Measurements from ENCODE around the gene GNAT2. TPM values are rescaled to one million over a fixed set of nuclear protein-coding genes. Genes with fewer than 3 reads are reported as not detected.

Gene GNAT2
- total RNA-seq, 1 experiment from 2014 or later = 0.20 TPM

DNA sequence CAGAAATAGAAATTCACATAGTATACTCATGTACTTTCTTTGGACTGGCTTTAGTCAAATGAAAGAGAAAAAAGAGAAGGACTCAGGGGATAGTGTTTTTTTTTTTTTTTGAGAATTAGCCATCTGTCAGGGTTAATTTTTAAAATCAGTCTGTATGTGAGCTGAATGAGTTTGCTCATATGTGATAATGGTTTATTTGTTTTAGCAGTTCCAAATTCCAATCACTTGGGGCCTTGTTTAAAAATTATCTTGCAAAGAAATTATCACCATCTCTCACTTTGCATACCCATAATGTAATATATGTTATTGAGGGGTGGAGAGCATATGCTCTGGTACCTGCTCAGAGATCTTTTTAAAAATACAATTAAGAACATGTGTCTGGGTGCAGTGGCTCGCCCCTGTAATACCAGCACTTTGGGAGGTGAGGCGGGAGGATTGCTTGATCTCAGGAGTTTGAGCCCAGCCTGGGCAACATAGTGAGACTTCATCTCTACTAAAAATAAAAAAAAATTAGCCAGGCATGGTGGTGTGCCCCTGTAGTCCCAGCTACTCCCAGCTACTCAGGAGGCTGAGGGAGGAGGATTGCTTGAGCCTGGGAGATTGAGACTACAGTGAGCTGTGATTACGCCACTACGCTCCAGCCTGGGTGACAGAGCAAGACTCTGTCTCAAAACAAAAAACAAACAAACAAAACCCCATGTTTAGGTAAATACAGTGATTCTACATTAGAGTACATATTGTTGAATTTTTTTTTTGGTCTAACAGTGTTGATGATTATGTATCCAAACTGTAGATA is 51.3 kb downstream of the GNAT2 start:
- no peak overlapping the region for H3T11ph ChIP-seq (ENCODE audit: low read length)
- H3K4me1 Mint-ChIP-seq = peaks cover 21 to 24% of the 10 kb centered on the region in 2 experiments
- no peak overlapping the region for H4K91ac ChIP-seq (ENCODE audit: insufficient read length, low read depth, low read length)
- H3K79me2 ChIP-seq (ENCODE audit: insufficient read depth, low read length) = peaks cover 11% of the 10 kb centered on the region; the same call in 1 of the 2 replicates
- no peak overlapping the region for H2BK5ac ChIP-seq (ENCODE audit: insufficient read length, low read length)
- no peak overlapping the region for H3K56ac ChIP-seq (ENCODE audit: insufficient read length, low read depth, low read length)
- H2BK12ac ChIP-seq (ENCODE audit: insufficient read length, low read depth, low read length) = no peak overlapping the region
- no peak overlapping the region for H2AK5ac ChIP-seq (ENCODE audit: insufficient read length, low read length)
- H3K27me3 Mint-ChIP-seq (ENCODE audit: low read depth) = no peaks in the 10 kb centered on the region
- no peak overlapping the region for H2BK15ac ChIP-seq (ENCODE audit: low read depth, low read length)
- peaks cover 0 to 2% (median 0%) of the 10 kb centered on the region in 3 experiments; a peak in 1 of 7 replicates for H3K36me3 Mint-ChIP-seq (ENCODE audit: insufficient read depth in 1 of 3, low read depth in 3 of 3)
- no peaks in the 10 kb centered on the region for H3K9me3 Mint-ChIP-seq
- H3K27me3 ChIP-seq (ENCODE audit: insufficient read depth, low read length) = no peaks in the 10 kb centered on the region
- H4K5ac ChIP-seq (ENCODE audit: insufficient read length, low read depth, low read length) = no peak overlapping the region
- H4K8ac ChIP-seq (replicated peaks; ENCODE audit: insufficient read length, low read depth, low read length) = no peak overlapping the region
- peaks cover 4% of the 10 kb centered on the region; the same call in 1 of the 2 replicates for H3K4me1 ChIP-seq (ENCODE audit: insufficient read depth, low read length)
- no peak overlapping the region for H3K23ac ChIP-seq (ENCODE audit: insufficient read length, low read depth, low read length)
- no peak overlapping the region; a peak in 1 of 7 replicates for H3K27ac Mint-ChIP-seq
- DNase-seq = no peak
- no peak overlapping the region for H3K4me2 ChIP-seq (ENCODE audit: insufficient read depth, insufficient read length, low read length)
- no peak overlapping the region for H3K4me3 Mint-ChIP-seq
- TF ChIP-seq, protein P1, sequence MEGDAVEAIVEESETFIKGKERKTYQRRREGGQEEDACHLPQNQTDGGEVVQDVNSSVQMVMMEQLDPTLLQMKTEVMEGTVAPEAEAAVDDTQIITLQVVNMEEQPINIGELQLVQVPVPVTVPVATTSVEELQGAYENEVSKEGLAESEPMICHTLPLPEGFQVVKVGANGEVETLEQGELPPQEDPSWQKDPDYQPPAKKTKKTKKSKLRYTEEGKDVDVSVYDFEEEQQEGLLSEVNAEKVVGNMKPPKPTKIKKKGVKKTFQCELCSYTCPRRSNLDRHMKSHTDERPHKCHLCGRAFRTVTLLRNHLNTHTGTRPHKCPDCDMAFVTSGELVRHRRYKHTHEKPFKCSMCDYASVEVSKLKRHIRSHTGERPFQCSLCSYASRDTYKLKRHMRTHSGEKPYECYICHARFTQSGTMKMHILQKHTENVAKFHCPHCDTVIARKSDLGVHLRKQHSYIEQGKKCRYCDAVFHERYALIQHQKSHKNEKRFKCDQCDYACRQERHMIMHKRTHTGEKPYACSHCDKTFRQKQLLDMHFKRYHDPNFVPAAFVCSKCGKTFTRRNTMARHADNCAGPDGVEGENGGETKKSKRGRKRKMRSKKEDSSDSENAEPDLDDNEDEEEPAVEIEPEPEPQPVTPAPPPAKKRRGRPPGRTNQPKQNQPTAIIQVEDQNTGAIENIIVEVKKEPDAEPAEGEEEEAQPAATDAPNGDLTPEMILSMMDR (conservative IDR thresholded peaks at IDR 0.05) = no peak
- H3K9me3 ChIP-seq (ENCODE audit: control insufficient read depth, low read depth, low read length) = no peaks in the 10 kb centered on the region
- H3K9ac ChIP-seq (ENCODE audit: extremely low read depth, insufficient read length, low read length) = no peak overlapping the region
- no peaks in the 10 kb centered on the region for H4K20me1 ChIP-seq (ENCODE audit: control insufficient read depth, insufficient read depth, insufficient read length)
- no peak overlapping the region for H2BK20ac ChIP-seq (ENCODE audit: low read depth, low read length, poor library complexity, severe bottlenecking)
- H2AFZ ChIP-seq (ENCODE audit: low read length) = no peak overlapping the region
- H3K18ac ChIP-seq (ENCODE audit: insufficient read length, low read depth, low read length) = no peak overlapping the region
- H3K79me1 ChIP-seq (ENCODE audit: insufficient read depth, low read depth, low read length, poor library complexity, severe bottlenecking) = peaks cover 3% of the 10 kb centered on the region
- H3K4ac ChIP-seq (ENCODE audit: low read depth, low read length) = no peak overlapping the region
- no peaks in the 10 kb centered on the region for H3K23me2 ChIP-seq (ENCODE audit: insufficient read length, low read depth, low read length, poor library complexity, severe bottlenecking)
- H3K27ac ChIP-seq (ENCODE audit: insufficient read length, low read depth, low read length) = no peak overlapping the region
- WGBS (ENCODE audit: extremely low coverage, insufficient read length, low lambda C conversion rate) = no CpG with 5 or more reads among the region's 4 CpGs
- no peak overlapping the region for H2BK120ac ChIP-seq (ENCODE audit: low read depth, low read length, poor library complexity, severe bottlenecking)
- no peak overlapping the region for H3K14ac ChIP-seq (ENCODE audit: insufficient read depth, low read length)
